Kasumi-1 (cell line): Measurements from ENCODE around the gene RBBP6.
A peak's percentile ranks its signal among the peaks of the same experiment; 100 is the strongest.
"Not testable (repeated sequence)": the region's sequence is repeated elsewhere in the genome, so short reads cannot be mapped to it uniquely, and the experiment has no call there.

Source experiments
- DNase-seq, 2 experiments: peaks; one replicate each; lab custom pipeline; 2025; lab: John Stamatoyannopoulos, UW

Gene RBBP6, protein sequence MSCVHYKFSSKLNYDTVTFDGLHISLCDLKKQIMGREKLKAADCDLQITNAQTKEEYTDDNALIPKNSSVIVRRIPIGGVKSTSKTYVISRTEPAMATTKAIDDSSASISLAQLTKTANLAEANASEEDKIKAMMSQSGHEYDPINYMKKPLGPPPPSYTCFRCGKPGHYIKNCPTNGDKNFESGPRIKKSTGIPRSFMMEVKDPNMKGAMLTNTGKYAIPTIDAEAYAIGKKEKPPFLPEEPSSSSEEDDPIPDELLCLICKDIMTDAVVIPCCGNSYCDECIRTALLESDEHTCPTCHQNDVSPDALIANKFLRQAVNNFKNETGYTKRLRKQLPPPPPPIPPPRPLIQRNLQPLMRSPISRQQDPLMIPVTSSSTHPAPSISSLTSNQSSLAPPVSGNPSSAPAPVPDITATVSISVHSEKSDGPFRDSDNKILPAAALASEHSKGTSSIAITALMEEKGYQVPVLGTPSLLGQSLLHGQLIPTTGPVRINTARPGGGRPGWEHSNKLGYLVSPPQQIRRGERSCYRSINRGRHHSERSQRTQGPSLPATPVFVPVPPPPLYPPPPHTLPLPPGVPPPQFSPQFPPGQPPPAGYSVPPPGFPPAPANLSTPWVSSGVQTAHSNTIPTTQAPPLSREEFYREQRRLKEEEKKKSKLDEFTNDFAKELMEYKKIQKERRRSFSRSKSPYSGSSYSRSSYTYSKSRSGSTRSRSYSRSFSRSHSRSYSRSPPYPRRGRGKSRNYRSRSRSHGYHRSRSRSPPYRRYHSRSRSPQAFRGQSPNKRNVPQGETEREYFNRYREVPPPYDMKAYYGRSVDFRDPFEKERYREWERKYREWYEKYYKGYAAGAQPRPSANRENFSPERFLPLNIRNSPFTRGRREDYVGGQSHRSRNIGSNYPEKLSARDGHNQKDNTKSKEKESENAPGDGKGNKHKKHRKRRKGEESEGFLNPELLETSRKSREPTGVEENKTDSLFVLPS (N-terminal part only)

GRCh38 chr16:24539295-24539849 is at the start of gene RBBP6:
TSS of gene RBBP6 (plus strand) at chr16:24539566. CDS start at chr16:24540627, 1,061 bp downstream.
- peak; percentile 62 to 85 for DNase-seq

GRCh38 chr16:24490866-24491265 is 48.5 kb upstream of the RBBP6 start:
- no peak for DNase-seq

GRCh38 chr16:24491731-24492130 is 47.6 kb upstream of the RBBP6 start:
- DNase-seq: no peak

DNA sequence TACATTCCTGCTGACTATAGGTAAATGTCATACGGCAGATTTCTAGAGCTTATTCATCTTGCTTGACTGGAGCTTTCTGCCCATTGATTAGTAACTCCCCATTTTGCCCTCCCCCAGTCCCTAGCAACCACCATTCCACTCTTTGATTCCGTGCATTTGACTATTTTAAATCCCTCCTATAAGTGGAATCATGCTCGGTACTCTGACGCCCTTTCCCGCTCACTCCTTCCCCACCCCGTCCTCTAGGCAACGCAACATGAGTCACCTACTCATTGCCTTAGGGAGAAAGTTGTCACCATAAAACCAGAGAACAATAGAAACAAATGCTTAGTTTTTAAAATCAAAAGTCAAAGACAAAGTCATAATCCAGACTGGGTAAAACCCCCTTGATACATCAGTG is 45.5 kb upstream of the RBBP6 start:
- DNase-seq: no peak

DNA sequence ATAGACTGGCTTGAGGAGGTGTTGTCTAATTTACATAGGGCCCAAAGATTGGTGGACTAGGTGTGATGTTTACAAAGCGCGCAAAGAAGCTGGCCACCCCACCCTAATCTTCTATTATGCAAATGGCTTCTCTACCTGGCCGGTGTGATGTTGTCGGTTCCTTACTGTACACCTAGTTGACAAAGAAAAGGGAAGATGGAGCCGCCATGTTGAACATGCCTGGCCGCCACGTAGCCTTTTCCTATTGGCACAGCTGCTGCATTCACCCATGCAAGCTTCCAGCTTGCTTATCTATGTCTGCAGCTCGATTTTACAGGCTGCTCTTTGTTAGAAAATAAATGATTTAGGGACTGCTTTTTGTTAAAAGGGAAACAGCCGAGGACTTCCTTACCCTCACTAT is 44.2 kb upstream of the RBBP6 start:
- DNase-seq: not testable (repeated sequence)

GRCh38 chr16:24497440-24497839 is 41.9 kb upstream of the RBBP6 start:
- no peak for DNase-seq

- peak; percentile 38 to 39 for DNase-seq
Observed at GRCh38 chr16:24499193-24499814, 40.1 kb upstream of the RBBP6 start.

DNA sequence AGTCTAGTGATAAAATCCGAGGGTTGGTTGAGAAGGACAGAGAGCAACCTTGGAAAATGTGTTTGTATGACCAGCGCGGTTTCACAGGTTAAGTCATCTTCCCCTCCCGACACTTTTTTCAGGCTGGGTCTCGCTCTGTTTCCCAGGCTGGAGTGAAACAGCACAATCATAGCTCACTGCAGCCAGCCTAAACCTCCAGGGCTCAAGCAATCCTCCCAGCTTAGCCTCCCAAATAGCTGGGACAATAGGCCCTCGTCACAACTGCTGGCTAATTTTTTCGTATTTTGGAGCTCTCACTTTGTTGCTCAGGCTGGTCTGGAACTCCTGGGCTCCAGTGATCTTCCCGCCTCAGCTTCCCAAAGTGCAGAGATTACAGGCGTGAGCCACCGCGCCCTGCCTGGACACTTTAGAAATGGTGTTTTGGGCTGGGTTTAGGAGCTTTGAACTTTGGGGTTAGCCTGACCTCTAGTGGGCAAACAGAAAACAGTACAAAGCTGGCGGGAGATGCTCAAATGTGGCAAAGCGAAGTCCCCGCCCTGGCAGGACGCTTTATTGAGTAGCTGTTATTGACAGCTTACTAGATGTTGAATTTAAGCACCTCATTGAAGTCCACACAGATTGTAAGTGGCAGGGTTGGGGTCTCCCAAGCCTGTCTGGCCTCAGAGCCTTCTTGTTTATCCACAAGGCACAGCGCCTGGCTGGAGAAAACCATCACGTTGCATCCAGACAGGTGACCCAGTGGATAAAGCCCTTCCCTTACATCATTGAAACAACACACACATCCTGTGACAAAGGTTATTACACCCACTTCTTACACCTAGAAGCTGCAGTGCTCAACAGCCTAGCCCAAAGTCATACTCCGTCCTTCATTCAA is 34.7 kb upstream of the RBBP6 start:
- DNase-seq: peak; percentile 34 to 43

GRCh38 chr16:24505959-24506358 is 33.4 kb upstream of the RBBP6 start:
- no peak for DNase-seq

- DNase-seq: no peak
Observed at GRCh38 chr16:24507959-24508480, 31.3 kb upstream of the RBBP6 start.

DNA sequence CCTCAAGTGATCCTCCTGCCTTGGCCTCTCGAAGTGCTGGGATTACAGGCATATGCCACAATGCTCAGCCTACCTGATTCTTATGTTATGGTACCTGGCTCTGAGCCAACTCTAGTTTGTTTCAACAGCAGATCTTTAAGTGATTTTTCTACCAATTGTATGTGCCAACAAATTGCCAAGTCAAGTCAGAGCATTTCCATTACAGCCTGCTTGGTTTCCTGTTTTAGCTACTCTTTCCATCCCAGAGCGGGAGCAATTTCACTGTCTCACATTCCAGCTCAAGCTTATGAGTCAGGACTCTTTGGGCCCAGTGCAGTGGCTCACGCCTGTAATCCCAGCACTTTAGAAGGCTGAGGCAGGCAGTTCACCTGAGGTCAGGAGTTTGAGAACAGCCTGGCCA is 30.8 kb upstream of the RBBP6 start:
- DNase-seq: no peak

- no peak for DNase-seq
Observed at GRCh38 chr16:24509536-24509935, 29.8 kb upstream of the RBBP6 start.

DNA sequence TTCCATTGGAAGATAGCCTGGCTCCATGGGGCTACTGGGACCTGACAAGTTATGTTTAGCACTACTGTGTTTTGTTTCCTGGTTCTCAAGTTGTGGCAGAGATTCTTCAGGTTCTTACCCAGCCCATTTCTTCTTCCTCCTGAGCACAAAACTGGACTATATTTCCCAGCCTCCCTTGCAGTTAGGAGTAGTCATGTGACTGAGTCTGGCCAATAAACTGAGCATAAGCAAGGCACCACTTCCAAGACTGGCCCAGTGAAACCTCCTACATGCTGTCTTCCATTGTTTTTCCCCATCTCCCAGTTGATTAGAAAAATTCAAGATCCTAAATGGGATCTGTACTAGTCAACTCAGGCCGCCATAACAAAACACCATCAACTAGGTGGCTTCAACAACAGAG is 28.2 kb upstream of the RBBP6 start:
- DNase-seq: no peak

DNA sequence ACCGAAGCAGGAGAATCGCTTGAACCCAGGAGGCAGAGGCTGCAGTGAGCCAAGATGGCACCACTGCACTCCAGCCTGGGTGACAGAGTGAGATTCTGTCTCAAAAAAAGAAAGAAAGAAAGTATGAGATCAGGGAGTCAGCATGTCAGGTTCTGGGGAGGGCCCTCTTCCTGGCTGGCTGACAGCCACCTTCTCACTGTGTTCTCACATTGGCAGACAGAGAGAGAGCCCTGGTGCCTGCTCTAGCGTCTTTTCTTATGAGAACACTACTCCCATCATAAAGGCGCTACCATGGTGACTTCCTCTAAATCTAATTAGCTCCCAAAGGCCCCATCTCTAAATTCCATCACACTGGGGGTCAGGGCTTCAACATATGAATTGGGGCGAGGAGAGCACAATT is 27.6 kb upstream of the RBBP6 start:
- DNase-seq: no peak

- no peak for DNase-seq
Observed at GRCh38 chr16:24514096-24514495, 25.3 kb upstream of the RBBP6 start.

DNA sequence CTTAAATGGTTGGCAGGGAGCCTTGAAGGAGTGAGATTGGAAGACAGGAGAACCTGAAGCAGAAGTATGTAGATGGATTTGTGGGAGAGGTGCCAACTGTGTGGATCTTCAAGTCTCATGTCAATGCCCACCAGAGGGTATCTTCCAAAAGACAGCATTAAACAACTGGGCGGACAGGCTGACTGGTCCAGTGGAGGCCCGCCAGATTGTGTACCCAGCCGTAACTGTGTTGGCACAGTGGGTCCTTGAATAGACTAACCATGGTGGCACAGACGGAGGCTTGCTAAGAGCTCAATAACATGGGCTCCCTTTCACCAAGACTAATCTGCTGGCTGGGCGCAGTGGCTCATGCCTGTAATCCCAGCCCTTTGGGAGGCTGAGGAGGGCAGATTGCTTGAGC is 24.2 kb upstream of the RBBP6 start:
- DNase-seq: no peak

- DNase-seq: peak; percentile 35 to 58
Observed at GRCh38 chr16:24516900-24517669, 22.3 kb upstream of the RBBP6 start.

DNA sequence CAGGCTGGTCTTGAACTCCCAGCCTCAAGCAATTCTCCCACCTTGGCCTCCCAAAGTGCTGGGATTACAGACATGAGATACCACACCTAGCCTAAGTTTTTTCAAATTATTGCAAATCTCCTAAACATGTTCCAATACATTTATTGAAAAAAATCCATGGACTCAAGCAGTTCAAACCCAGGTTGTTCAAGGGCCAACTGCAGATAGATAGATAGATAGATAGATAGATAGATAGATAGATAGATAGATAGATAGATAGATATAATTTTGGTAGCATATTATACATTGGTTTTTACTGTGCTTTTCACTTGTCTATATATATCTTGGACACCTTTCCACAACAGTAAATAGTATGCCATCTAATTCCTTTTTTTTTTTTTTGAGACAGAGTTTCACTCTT is 20.9 kb upstream of the RBBP6 start:
- DNase-seq: no peak

GRCh38 chr16:24520983-24521382 is 18.4 kb upstream of the RBBP6 start:
- DNase-seq: no peak

DNA sequence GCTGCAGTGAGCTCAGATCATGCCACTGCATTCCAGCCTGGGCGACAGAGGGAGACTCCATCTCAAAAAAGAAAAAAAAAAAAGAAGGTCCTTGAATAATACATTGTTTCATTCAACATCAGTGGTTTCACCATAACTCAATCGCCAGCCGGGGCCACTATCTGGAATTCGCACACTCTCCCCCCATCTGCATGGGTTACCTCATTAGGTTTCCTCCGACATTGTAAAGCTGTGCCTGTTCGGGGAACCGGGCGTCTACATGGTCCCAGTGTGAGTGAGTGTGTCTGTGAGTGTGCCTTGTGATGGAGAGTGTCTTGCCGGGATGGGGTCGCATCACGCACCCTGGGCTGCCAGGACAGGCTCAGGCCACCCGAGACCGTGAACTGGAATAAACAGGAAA is 16.6 kb upstream of the RBBP6 start:
- DNase-seq: no peak
